Breast epithelium (tissue), 4 donors: ENCODE measurements around the gene XAGE3. TPM values are rescaled to one million over a fixed set of nuclear protein-coding genes. Genes with fewer than 3 reads are reported as not detected.
"Not testable (repeated sequence)": the region's sequence is repeated elsewhere in the genome, so short reads cannot be mapped to it uniquely, and the experiment has no call there.

ENCODE experiments used
- DNase-seq, 2 donors: peaks; one replicate each; pipeline ENCODE4 v3.0.0-alpha.2; 2019; ENCODE audit warnings: low spot score in 2 of 2
- H3K27ac ChIP-seq, 2 donors: fragments of 200-600 bp; sonication (generic) in 1 of 2; one replicate each; pipeline ENCODE4 v1.5.1; 2016 to 2019; ENCODE audit warnings: mild to moderate bottlenecking in 1 of 2
- H3K27me3 ChIP-seq, 2 donors: fragments of 200-600 bp; sonication (generic) in 1 of 2; one replicate each; pipeline versions ENCODE4 v1.5.1 to v1.6.0; 2017 to 2019; ENCODE audit warnings: control low read depth in 1 of 2, mild to moderate bottlenecking in 1 of 2
- H3K36me3 ChIP-seq: fragments of 200-600 bp; one replicate; pipeline ENCODE4 v1.5.1; 2019
- H3K4me1 ChIP-seq, 2 donors: fragments of 200-600 bp; sonication (generic); one replicate each; pipeline ENCODE4 v1.5.1; 2016 to 2019; ENCODE audit warnings: control low read depth in 1 of 2
- H3K4me3 ChIP-seq, 3 donors: fragments of 200-600 bp; sonication (generic); 1 replicate in 2 of 3; 2 replicates in 1 of 3; pipeline ENCODE4 v1.5.1; 2016 to 2019; ENCODE audit warnings: mild to moderate bottlenecking in 3 of 3, moderate library complexity in 2 of 3
- H3K9me3 ChIP-seq, 2 donors: fragments of 200-600 bp; sonication (generic) in 1 of 2; one replicate each; pipeline ENCODE4 v1.5.1; 2016 to 2019; ENCODE audit warnings: control low read depth in 1 of 2
- POLR2A ChIP-seq: fragments of 450-650 bp; IDR thresholded peaks from one replicate; pipeline ENCODE4 v1.6.1; 2016; ENCODE audit warnings: antibody characterized with exemption, mild to moderate bottlenecking, moderate library complexity
- POLR2AphosphoS5 ChIP-seq, 3 donors: sonication (generic); formaldehyde crosslinking; IDR thresholded peaks; one replicate each; pipeline ENCODE4 v1.6.1; 2017; ENCODE audit warnings: antibody characterized with exemption in 3 of 3
- intact Hi-C: fragments of 100-400 bp; cut with DNase I; formaldehyde crosslinking; loops from one replicate; pipeline ENCODE4 v1.15.1; 2023; ENCODE audit warnings: low total_unique reads
- total RNA-seq, 3 donors: library from RNA; depleted of rRNA; stranded (reverse); fragments of >200 nt; gene quantifications; one replicate each; pipeline ENCODE4 v1.1.0, GENCODE V29; 2016
- TF ChIP-seq, protein P1 (sequence below), 3 donors: fragments of 450-650 bp; IDR thresholded peaks; one replicate each; pipeline ENCODE4 v1.5.1; 2016 to 2017; ENCODE audit warnings: antibody characterized with exemption in 3 of 3, mild to moderate bottlenecking in 3 of 3, moderate library complexity in 3 of 3

XAGE3 gene
- total RNA-seq, 3 donors from 2014 or later: not detected

DNA sequence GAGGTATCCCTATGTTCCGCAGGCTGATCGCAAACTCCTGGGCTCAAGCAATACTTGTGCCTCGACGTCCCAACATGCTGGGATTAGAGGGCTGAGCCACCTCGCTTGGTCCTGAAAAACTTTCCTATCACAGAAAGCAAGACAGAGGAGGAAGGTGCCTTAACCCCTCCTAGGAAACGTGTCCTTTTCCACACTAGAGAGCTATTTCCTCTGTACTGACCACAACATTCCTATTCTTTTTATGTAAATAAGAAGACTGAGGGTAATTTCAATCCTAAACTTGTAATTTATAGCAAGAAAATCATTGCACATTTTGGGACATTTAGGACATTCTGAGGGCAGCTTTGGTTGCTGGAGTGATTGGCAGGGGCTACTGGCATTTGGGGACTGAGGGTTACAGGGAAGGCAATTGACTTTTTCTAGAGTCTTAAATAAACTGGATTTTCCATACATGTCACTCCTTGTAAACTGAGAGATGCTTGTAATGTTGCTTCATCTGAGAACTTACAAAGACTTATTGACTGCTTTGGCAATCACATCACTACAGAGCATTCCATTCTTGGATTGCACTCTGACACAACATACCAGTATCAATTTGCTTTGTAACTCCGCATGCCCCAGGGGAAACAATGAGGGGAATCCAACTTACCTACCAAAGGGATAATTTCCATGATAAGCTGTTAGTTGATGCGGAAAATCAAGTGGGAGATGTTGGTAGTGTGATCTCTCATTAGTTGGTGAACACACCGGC, 15.6 kb downstream of the XAGE3 start:
- no peak for DNase-seq
- no peaks in the 10 kb centered on the region for H3K36me3 ChIP-seq
- peaks cover 0 to 11% of the 10 kb centered on the region in 2 donors for H3K9me3 ChIP-seq
- intact Hi-C loops: no loop called here
- H3K27ac ChIP-seq: no peak overlapping the region
- peaks cover 0 to 70% of the 10 kb centered on the region in 2 donors for H3K27me3 ChIP-seq
- H3K4me3 ChIP-seq: no peak overlapping the region
- H3K4me1 ChIP-seq: no peaks in the 10 kb centered on the region
- TF ChIP-seq POLR2AphosphoS5 (IDR thresholded peaks at IDR 0.05) (no peak), POLR2A (no peak)
- TF ChIP-seq, protein P1, sequence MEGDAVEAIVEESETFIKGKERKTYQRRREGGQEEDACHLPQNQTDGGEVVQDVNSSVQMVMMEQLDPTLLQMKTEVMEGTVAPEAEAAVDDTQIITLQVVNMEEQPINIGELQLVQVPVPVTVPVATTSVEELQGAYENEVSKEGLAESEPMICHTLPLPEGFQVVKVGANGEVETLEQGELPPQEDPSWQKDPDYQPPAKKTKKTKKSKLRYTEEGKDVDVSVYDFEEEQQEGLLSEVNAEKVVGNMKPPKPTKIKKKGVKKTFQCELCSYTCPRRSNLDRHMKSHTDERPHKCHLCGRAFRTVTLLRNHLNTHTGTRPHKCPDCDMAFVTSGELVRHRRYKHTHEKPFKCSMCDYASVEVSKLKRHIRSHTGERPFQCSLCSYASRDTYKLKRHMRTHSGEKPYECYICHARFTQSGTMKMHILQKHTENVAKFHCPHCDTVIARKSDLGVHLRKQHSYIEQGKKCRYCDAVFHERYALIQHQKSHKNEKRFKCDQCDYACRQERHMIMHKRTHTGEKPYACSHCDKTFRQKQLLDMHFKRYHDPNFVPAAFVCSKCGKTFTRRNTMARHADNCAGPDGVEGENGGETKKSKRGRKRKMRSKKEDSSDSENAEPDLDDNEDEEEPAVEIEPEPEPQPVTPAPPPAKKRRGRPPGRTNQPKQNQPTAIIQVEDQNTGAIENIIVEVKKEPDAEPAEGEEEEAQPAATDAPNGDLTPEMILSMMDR (IDR thresholded peaks at IDR 0.05): no peak

DNA sequence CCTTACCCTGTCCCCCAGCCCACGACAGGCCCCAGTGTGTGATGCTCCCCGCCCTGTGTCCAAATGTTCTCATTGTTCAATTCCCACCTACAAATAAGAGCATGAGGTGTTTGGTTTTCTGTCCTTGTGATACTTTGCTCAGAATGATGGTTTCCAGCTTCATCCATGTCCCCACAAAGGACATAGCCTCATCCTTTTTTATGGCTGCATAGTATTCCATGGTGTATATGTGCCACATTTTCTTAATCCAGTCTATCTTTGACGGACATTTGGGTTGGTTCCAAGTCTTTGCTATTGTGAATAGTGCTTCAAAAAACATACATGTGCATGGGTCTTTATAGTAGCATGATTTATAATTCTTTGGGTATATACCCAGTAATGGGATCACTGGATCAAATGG, 24.3 kb downstream of the XAGE3 start:
- peaks cover 0 to 21% of the 10 kb centered on the region in 2 donors for H3K27me3 ChIP-seq
- H3K27ac ChIP-seq, H3K9me3 ChIP-seq, H3K4me3 ChIP-seq, intact Hi-C loops, H3K36me3 ChIP-seq, DNase-seq, H3K4me1 ChIP-seq: not testable (repeated sequence)

DNA sequence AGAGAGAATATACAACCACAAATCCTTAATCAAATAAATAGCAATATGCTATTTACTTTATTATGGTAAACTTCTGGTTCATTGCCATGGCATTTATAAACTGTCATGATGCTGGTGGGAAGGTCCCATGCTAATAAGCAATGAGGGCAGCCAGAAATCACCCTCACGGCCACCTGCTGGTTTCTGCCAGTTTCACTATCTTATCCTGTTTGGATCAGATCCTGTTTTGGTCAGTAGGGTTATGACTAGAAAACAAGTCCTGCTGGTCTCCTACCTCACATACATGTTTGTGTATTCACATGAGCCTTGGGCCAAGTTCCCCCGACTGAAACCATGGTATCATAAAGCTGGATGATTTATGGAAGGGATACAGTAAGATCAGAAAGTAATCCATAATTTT, 28.7 kb downstream of the XAGE3 start:
- H3K4me3 ChIP-seq: no peak overlapping the region
- no peak for DNase-seq
- no peaks in the 10 kb centered on the region for H3K36me3 ChIP-seq
- no peaks in the 10 kb centered on the region for H3K9me3 ChIP-seq
- no peak overlapping the region for H3K27ac ChIP-seq
- peaks cover 0 to 20% of the 10 kb centered on the region in 2 donors for H3K27me3 ChIP-seq
- intact Hi-C loops: no loop called here
- no peak for TF ChIP-seq POLR2A
- TF ChIP-seq, protein P1 (IDR thresholded peaks at IDR 0.05): no peak
- no peak for TF ChIP-seq POLR2AphosphoS5 (IDR thresholded peaks at IDR 0.05)
- H3K4me1 ChIP-seq: no peaks in the 10 kb centered on the region

DNA sequence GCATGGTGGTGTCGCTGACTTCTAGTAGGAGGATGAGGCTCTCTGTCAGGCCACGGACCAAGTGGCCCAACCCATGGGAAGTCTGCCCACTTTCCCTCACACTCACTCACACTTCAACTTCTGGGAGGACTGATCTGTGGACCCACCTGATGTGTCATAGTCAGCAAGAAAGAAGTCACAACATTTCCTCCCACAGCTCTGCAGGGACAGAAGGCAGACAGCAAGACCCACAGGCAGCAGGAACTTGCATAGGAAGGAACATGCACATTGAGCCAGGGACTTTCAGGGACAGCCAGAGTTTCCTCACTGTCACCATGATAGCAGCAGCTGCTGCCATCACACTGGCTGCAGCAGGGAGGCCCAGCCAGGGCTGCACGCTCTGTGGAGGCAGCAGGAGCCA, 37.3 kb downstream of the XAGE3 start:
- TF ChIP-seq, protein P1 (IDR thresholded peaks at IDR 0.05): no peak
- TF ChIP-seq POLR2AphosphoS5 (IDR thresholded peaks at IDR 0.05) (no peak), POLR2A (no peak)
- Histone ChIP-seq H3K36me3 (no peaks in the 10 kb centered on the region), H3K4me1 (no peaks in the 10 kb centered on the region), H3K27ac (no peak overlapping the region), H3K9me3 (no peaks in the 10 kb centered on the region), H3K27me3 (peaks cover 0 to 47% of the 10 kb centered on the region in 2 donors), H3K4me3 (no peak overlapping the region)
- intact Hi-C loops: no loop called here
- DNase-seq: no peak

DNA sequence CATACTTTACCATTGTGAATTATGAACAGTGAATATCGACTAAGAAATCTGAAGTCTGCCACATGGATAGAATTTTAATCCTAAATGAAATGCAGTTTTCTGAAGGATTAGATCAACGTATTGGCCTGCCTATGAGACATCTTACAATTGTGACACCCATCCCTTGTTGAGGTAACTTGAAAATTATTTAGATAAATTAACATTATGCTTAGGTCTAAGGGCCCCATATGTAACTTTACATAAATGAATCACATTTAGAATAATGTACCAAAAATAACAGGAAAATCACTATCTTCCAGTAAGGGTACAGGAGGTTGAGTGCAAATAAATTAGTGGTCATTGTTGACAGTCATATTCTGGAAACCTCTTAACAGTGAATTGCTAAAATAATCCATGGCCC, 43.3 kb downstream of the XAGE3 start:
- TF ChIP-seq POLR2A (no peak), POLR2AphosphoS5 (IDR thresholded peaks at IDR 0.05) (no peak)
- TF ChIP-seq, protein P1 (IDR thresholded peaks at IDR 0.05): no peak
- no peak overlapping the region for H3K27ac ChIP-seq
- H3K36me3 ChIP-seq: no peaks in the 10 kb centered on the region
- no peak overlapping the region for H3K4me3 ChIP-seq
- H3K27me3 ChIP-seq: peaks cover 0 to 43% of the 10 kb centered on the region in 2 donors
- no peaks in the 10 kb centered on the region for H3K4me1 ChIP-seq
- no peaks in the 10 kb centered on the region for H3K9me3 ChIP-seq
- no peak for DNase-seq
- intact Hi-C loops: no loop called here
